ENCODE measurements around the gene DPM1. TPM values are rescaled to one million over a fixed set of nuclear protein-coding genes. Genes with fewer than 3 reads are reported as not detected.

The DPM1 gene
- polyA plus RNA-seq, 1 donor: 53.0 TPM

GRCh38 chr20:50931306-50932015, 26.9 kb downstream of the DPM1 start, which contains the start of gene ADNP:
Gene ADNP, minus strand, starts transcription at chr20:50931437. Its CDS starts 27,441 bp downstream, at chr20:50903996.
- WGBS (ENCODE audit: insufficient coverage, low lambda C conversion rate): no CpG with 5 or more reads among the region's 58 CpGs
- peak; percentile 94 to 97 for DNase-seq
- Histone ChIP-seq H3K27me3 (ENCODE audit: control insufficient read depth, insufficient read depth, low read length) (no peaks in the 10 kb centered on the region), H3K27ac (ENCODE audit: low read length) (peak within 1 kb of the TSS; percentile 99), H3K4me1 (ENCODE audit: control insufficient read depth, insufficient read depth, low read length) (peaks cover 14% of the 10 kb centered on the region), H3K36me3 (ENCODE audit: control insufficient read depth, insufficient read depth, low read length) (peaks cover 34% of the 10 kb centered on the region), H3K4me3 (ENCODE audit: low read length) (peak within 1 kb of the TSS; percentile 80), H3K9me3 (ENCODE audit: control insufficient read depth, low read depth, low read length) (no peaks in the 10 kb centered on the region)

- H3K27me3 ChIP-seq (ENCODE audit: control insufficient read depth, insufficient read depth, low read length): no peaks in the 10 kb centered on the region
- H3K27ac ChIP-seq (ENCODE audit: low read length): peak overlapping the region; percentile 99
- peaks cover 14% of the 10 kb centered on the region for H3K4me1 ChIP-seq (ENCODE audit: control insufficient read depth, insufficient read depth, low read length)
- no CpG with 5 or more reads among the region's 45 CpGs for WGBS (ENCODE audit: insufficient coverage, low lambda C conversion rate)
- H3K4me3 ChIP-seq (ENCODE audit: low read length): peak overlapping the region; percentile 69
- H3K36me3 ChIP-seq (ENCODE audit: control insufficient read depth, insufficient read depth, low read length): peaks cover 31% of the 10 kb centered on the region
- DNase-seq: no peak
- H3K9me3 ChIP-seq (ENCODE audit: control insufficient read depth, low read depth, low read length): no peaks in the 10 kb centered on the region
Observed at GRCh38 chr20:50930976-50931305, 27.4 kb downstream of the DPM1 start.

GRCh38 chr20:50930139-50930975, 28.0 kb downstream of the DPM1 start:
- H3K27me3 ChIP-seq (ENCODE audit: control insufficient read depth, insufficient read depth, low read length): no peaks in the 10 kb centered on the region
- H3K4me3 ChIP-seq (ENCODE audit: low read length): peak overlapping the region; percentile 80
- no peaks in the 10 kb centered on the region for H3K9me3 ChIP-seq (ENCODE audit: control insufficient read depth, low read depth, low read length)
- peak in 1 of 2 donors; percentile 39 for DNase-seq
- H3K27ac ChIP-seq (ENCODE audit: low read length): peak overlapping the region; percentile 67
- WGBS (ENCODE audit: insufficient coverage, low lambda C conversion rate): 0% methylated on average over 1 of the region's 79 CpGs
- H3K4me1 ChIP-seq (ENCODE audit: control insufficient read depth, insufficient read depth, low read length): peaks cover 14% of the 10 kb centered on the region
- H3K36me3 ChIP-seq (ENCODE audit: control insufficient read depth, insufficient read depth, low read length): peaks cover 30% of the 10 kb centered on the region

GRCh38 chr20:50929299-50930138, 28.8 kb downstream of the DPM1 start:
- Histone ChIP-seq H3K4me3 (ENCODE audit: low read length) (peak overlapping the region; percentile 80), H3K27me3 (ENCODE audit: control insufficient read depth, insufficient read depth, low read length) (no peaks in the 10 kb centered on the region), H3K36me3 (ENCODE audit: control insufficient read depth, insufficient read depth, low read length) (peaks cover 27% of the 10 kb centered on the region), H3K27ac (ENCODE audit: low read length) (peak overlapping the region; percentile 67), H3K9me3 (ENCODE audit: control insufficient read depth, low read depth, low read length) (no peaks in the 10 kb centered on the region), H3K4me1 (ENCODE audit: control insufficient read depth, insufficient read depth, low read length) (peaks cover 14% of the 10 kb centered on the region)
- no CpG with 5 or more reads among the region's 13 CpGs for WGBS (ENCODE audit: insufficient coverage, low lambda C conversion rate)
- peak; percentile 95 to 96 for DNase-seq

GRCh38 chr20:50928469-50928868, 29.9 kb downstream of the DPM1 start:
- Histone ChIP-seq H3K27ac (ENCODE audit: low read length) (no peak overlapping the region), H3K4me3 (ENCODE audit: low read length) (no peak overlapping the region), H3K36me3 (ENCODE audit: control insufficient read depth, insufficient read depth, low read length) (peaks cover 25% of the 10 kb centered on the region), H3K9me3 (ENCODE audit: control insufficient read depth, low read depth, low read length) (no peaks in the 10 kb centered on the region), H3K27me3 (ENCODE audit: control insufficient read depth, insufficient read depth, low read length) (no peaks in the 10 kb centered on the region), H3K4me1 (ENCODE audit: control insufficient read depth, insufficient read depth, low read length) (peaks cover 14% of the 10 kb centered on the region)
- WGBS (ENCODE audit: insufficient coverage, low lambda C conversion rate): 0% methylated on average over 1 of the region's 5 CpGs
- DNase-seq: no peak

GRCh38 chr20:50926530-50926929, 31.8 kb downstream of the DPM1 start:
- Histone ChIP-seq H3K4me3 (ENCODE audit: low read length) (no peak overlapping the region), H3K4me1 (ENCODE audit: control insufficient read depth, insufficient read depth, low read length) (peaks cover 9% of the 10 kb centered on the region), H3K27me3 (ENCODE audit: control insufficient read depth, insufficient read depth, low read length) (no peaks in the 10 kb centered on the region), H3K27ac (ENCODE audit: low read length) (no peak overlapping the region), H3K9me3 (ENCODE audit: control insufficient read depth, low read depth, low read length) (no peaks in the 10 kb centered on the region), H3K36me3 (ENCODE audit: control insufficient read depth, insufficient read depth, low read length) (peaks cover 33% of the 10 kb centered on the region)
- 44% methylated on average over 1 of the region's 1 CpG for WGBS (ENCODE audit: insufficient coverage, low lambda C conversion rate)
- no peak for DNase-seq

GRCh38 chr20:50924261-50924920, 33.9 kb downstream of the DPM1 start:
- Histone ChIP-seq H3K36me3 (ENCODE audit: control insufficient read depth, insufficient read depth, low read length) (peaks cover 36% of the 10 kb centered on the region), H3K27ac (ENCODE audit: low read length) (no peak overlapping the region), H3K9me3 (ENCODE audit: control insufficient read depth, low read depth, low read length) (no peaks in the 10 kb centered on the region), H3K4me1 (ENCODE audit: control insufficient read depth, insufficient read depth, low read length) (peaks cover 9% of the 10 kb centered on the region), H3K4me3 (ENCODE audit: low read length) (no peak overlapping the region), H3K27me3 (ENCODE audit: control insufficient read depth, insufficient read depth, low read length) (no peaks in the 10 kb centered on the region)
- 100% methylated on average over 1 of the region's 2 CpGs for WGBS (ENCODE audit: insufficient coverage, low lambda C conversion rate)
- DNase-seq: no peak

- no peak overlapping the region for H3K4me3 ChIP-seq (ENCODE audit: low read length)
- H3K9me3 ChIP-seq (ENCODE audit: control insufficient read depth, low read depth, low read length): no peaks in the 10 kb centered on the region
- H3K4me1 ChIP-seq (ENCODE audit: control insufficient read depth, insufficient read depth, low read length): peaks cover 4% of the 10 kb centered on the region
- no peak for DNase-seq
- no peak overlapping the region for H3K27ac ChIP-seq (ENCODE audit: low read length)
- peaks cover 34% of the 10 kb centered on the region for H3K36me3 ChIP-seq (ENCODE audit: control insufficient read depth, insufficient read depth, low read length)
- WGBS (ENCODE audit: insufficient coverage, low lambda C conversion rate): no CpG with 5 or more reads among the region's 8 CpGs
- H3K27me3 ChIP-seq (ENCODE audit: control insufficient read depth, insufficient read depth, low read length): no peaks in the 10 kb centered on the region
Observed at GRCh38 chr20:50921803-50922501, 36.4 kb downstream of the DPM1 start.

- no peaks in the 10 kb centered on the region for H3K27me3 ChIP-seq (ENCODE audit: control insufficient read depth, insufficient read depth, low read length)
- H3K9me3 ChIP-seq (ENCODE audit: control insufficient read depth, low read depth, low read length): no peaks in the 10 kb centered on the region
- DNase-seq: no peak
- H3K4me1 ChIP-seq (ENCODE audit: control insufficient read depth, insufficient read depth, low read length): peaks cover 7% of the 10 kb centered on the region
- H3K4me3 ChIP-seq (ENCODE audit: low read length): no peak overlapping the region
- H3K36me3 ChIP-seq (ENCODE audit: control insufficient read depth, insufficient read depth, low read length): peaks cover 34% of the 10 kb centered on the region
- H3K27ac ChIP-seq (ENCODE audit: low read length): no peak overlapping the region
Observed at GRCh38 chr20:50920997-50921396, 37.3 kb downstream of the DPM1 start.
